GM12878 (cell line): ENCODE results near the gene KCNMB2. TPM values are rescaled to one million over a fixed set of nuclear protein-coding genes. Genes with fewer than 3 reads are reported as not detected.

Experiments
- ATAC-seq: fragments of 200-7000 bp; cut with Tn5 transposase; 3 replicates; pipeline ENCODE4 v1.9.1; 2020; ENCODE audit warnings: mild to moderate bottlenecking, moderate library complexity
- BruUV-seq: library from RNA; stranded (reverse); fragments of 400-500 nt; replicated peaks from 2 replicates; lab custom pipeline; 2021; lab: Mats Ljungman, UMichigan
- CTCF ChIA-PET: fragments of 300-600 bp; sonication (Branson Sonifier 250); formaldehyde crosslinking; extraction: SDS; loops from one replicate; lab custom pipeline; 2021; ENCODE audit warnings: inconsistent platforms; lab: Yijun Ruan, JAX
- POLR2A ChIA-PET: fragments of 350-600 bp; formaldehyde crosslinking; extraction: SDS; loops from one replicate; lab custom pipeline; 2021; ENCODE audit warnings: inconsistent platforms; lab: Charles Lee
- RAD21 ChIA-PET: fragments of 300-600 bp; sonication (Branson Sonifier 250); formaldehyde crosslinking; loops from one replicate; lab custom pipeline; 2023; ENCODE audit warnings: antibody characterized with exemption; ENCODE audit not compliant: unreplicated experiment; lab: Charles Lee
- SMC1A ChIA-PET: fragments of 300-600 bp; sonication (Branson Sonifier 250); formaldehyde crosslinking; loops from one replicate; lab custom pipeline; 2023; ENCODE audit not compliant: unreplicated experiment, uncharacterized antibody; lab: Charles Lee
- DNase-seq: peaks from one replicate; pipeline ENCODE4 v3.0.0-alpha.2; 2011; ENCODE audit warnings: low read depth, low spot score
- FAIRE-seq: peaks from 3 replicates; lab custom pipeline; 2011; peaks lifted over from hg19 to GRCh38; lab: Jason Lieb, UNC
- H2AFZ ChIP-seq: 2 replicates; pipeline ENCODE4 v1.6.0; 2011; ENCODE audit warnings: low read depth, low read length, control low read depth; ENCODE audit not compliant: control insufficient read depth
- H3K27ac ChIP-seq: 2 replicates; pipeline ENCODE4 v1.5.1; 2011; ENCODE audit warnings: control low read depth; ENCODE audit not compliant: control insufficient read depth, insufficient read depth
- H3K27me3 ChIP-seq, 2 experiments: replicated peaks in 1 of 2; 2 replicates each; pipeline versions ENCODE4 v1.6.0 to v1.6.1; 2011; ENCODE audit warnings: low read length in 1 of 2; ENCODE audit not compliant: control insufficient read depth in 2 of 2, insufficient read depth in 2 of 2
- H3K36me3 ChIP-seq, 2 experiments: 2 replicates each; pipeline ENCODE4 v1.5.1; 2011; ENCODE audit warnings: low read length in 1 of 2; ENCODE audit not compliant: control insufficient read depth in 2 of 2, insufficient read depth in 2 of 2
- H3K4me1 ChIP-seq: 2 replicates; pipeline ENCODE4 v1.6.1; 2011; ENCODE audit warnings: mild to moderate bottlenecking, low read length, moderate library complexity, mixed read lengths; ENCODE audit not compliant: control insufficient read depth, insufficient read depth
- H3K4me2 ChIP-seq: 2 replicates; pipeline ENCODE4 v1.6.0; 2011; ENCODE audit warnings: control low read depth; ENCODE audit not compliant: control insufficient read depth, insufficient read depth
- H3K4me3 ChIP-seq: fragments of 200-600 bp; sonication (generic); 2 replicates; pipeline ENCODE4 v1.5.1; 2016
- H3K79me2 ChIP-seq: 2 replicates; pipeline ENCODE4 v1.6.0; 2011; ENCODE audit warnings: low read length; ENCODE audit not compliant: control insufficient read depth, insufficient read depth
- H3K9ac ChIP-seq: 2 replicates; pipeline ENCODE4 v1.8.0; 2011; ENCODE audit warnings: low read length, control low read depth, mixed read lengths; ENCODE audit not compliant: control insufficient read depth, insufficient read depth
- H3K9me3 ChIP-seq: replicated peaks from 3 replicates; pipeline ENCODE4 v1.5.1; 2011; ENCODE audit warnings: mild to moderate bottlenecking, low read length; ENCODE audit not compliant: control insufficient read depth, insufficient read depth
- H4K20me1 ChIP-seq: 2 replicates; pipeline ENCODE4 v1.6.0; 2011; ENCODE audit not compliant: control insufficient read depth, insufficient read depth
- BRCA1 ChIP-seq: IDR thresholded peaks from 2 replicates; pipeline ENCODE4 v1.6.1; 2011; ENCODE audit warnings: low read depth, low read length, improper control_type of control experiment
- E4F1 ChIP-seq: fragments of 450-650 bp; IDR thresholded peaks from 2 replicates; pipeline ENCODE4 v1.6.1; 2018; ENCODE audit warnings: borderline replicate concordance, mild to moderate bottlenecking; ENCODE audit not compliant: partially characterized antibody
- EGR1 ChIP-seq, 2 experiments: IDR thresholded peaks; 1 replicate in 1 of 2; 2 replicates in 1 of 2; pipeline ENCODE4 v1.6.1; 2011 to 2012; ENCODE audit warnings: low read depth in 2 of 2, low read length in 2 of 2, borderline replicate concordance in 1 of 2, mild to moderate bottlenecking in 1 of 2, moderate library complexity in 1 of 2
- ETV6 ChIP-seq, 2 experiments: fragments of 450-650 bp in 1 of 2; IDR thresholded peaks in 1 of 2; conservative IDR thresholded peaks in 1 of 2; 2 replicates each; pipeline ENCODE4 v1.6.1; 2014; ENCODE audit warnings: antibody characterized with exemption in 1 of 2, borderline replicate concordance in 1 of 2, low read depth in 1 of 2, mild to moderate bottlenecking in 1 of 2, moderate library complexity in 1 of 2
- IKZF1 ChIP-seq: fragments of 450-650 bp; conservative IDR thresholded peaks from 2 replicates; pipeline ENCODE4 v1.6.1; 2017; ENCODE audit warnings: antibody characterized with exemption, mild to moderate bottlenecking
- MEF2A ChIP-seq: IDR thresholded peaks from 2 replicates; pipeline ENCODE4 v1.6.1; 2011; ENCODE audit warnings: low read depth, mild to moderate bottlenecking, low read length, moderate library complexity; ENCODE audit not compliant: insufficient read depth
- PBX3 ChIP-seq: IDR thresholded peaks from 2 replicates; pipeline ENCODE4 v1.6.1; 2011; ENCODE audit warnings: mild to moderate bottlenecking, low read depth, low read length, moderate library complexity; ENCODE audit not compliant: insufficient replicate concordance
- SMARCA5 ChIP-seq: fragments of 450-650 bp; IDR thresholded peaks from 2 replicates; pipeline ENCODE4 v1.6.1; 2017; ENCODE audit warnings: mild to moderate bottlenecking
- ZNF622 ChIP-seq: fragments of 450-650 bp; IDR thresholded peaks from 2 replicates; pipeline ENCODE4 v1.6.1; 2017; ENCODE audit warnings: mild to moderate bottlenecking, inconsistent platforms
- WGBS: methylation state at CpG from one replicate; pipeline ENCODE4 v1.1.6; 2016; ENCODE audit warnings: low lambda C conversion rate; ENCODE audit not compliant: insufficient replicate concordance, insufficient coverage; ENCODE audit errors: missing lambda C conversion rate; 5-methylcytosine and 5-hydroxymethylcytosine counted together
- in situ Hi-C: fragments of 300-500 bp; cut with MboI; formaldehyde crosslinking; loops from 9 replicates; pipeline ENCODE4 v1.14.3; 2018; ENCODE audit warnings: mixed read lengths
- intact Hi-C: fragments of 100-400 bp; cut with micrococcal nuclease; formaldehyde crosslinking; loops from one replicate; pipeline ENCODE4 v1.14.2; 2022; ENCODE audit not compliant: unreplicated experiment
- polyA plus RNA-seq, 11 experiments: library from polyadenylated mRNA; depleted of rRNA in 4 of 11; unstranded in 6 of 11; stranded (reverse) in 5 of 11; fragments of >200 nt; fragmentation: Nextera tagmentation in 4 of 11; fragmentation: Illumina TruSeq in 1 of 11; extraction: Ambion mirVana in 4 of 11; extraction: Trizol in 1 of 11; gene quantifications; 1 replicate in 1 of 11; 2 replicates in 10 of 11; pipeline versions ENCODE4 v1.2.1 to v1.2.3, GENCODE V29; 2011 to 2016; ENCODE audit warnings: inconsistent platforms in 2 of 11, missing spikeins in 2 of 11, low read depth in 1 of 11
- total RNA-seq, 4 experiments: library from RNA; depleted of rRNA in 3 of 4; stranded (reverse); fragments of >200 nt in 3 of 4; fragmentation: Illumina TruSeq in 1 of 4; extraction: Trizol in 1 of 4; gene quantifications; 2 replicates each; pipeline versions ENCODE4 v1.2.1 to v1.2.3, GENCODE V29; 2013 to 2021

The KCNMB2 gene
- total and polyA plus RNA-seq, 10 of the 15 experiments (the other 5 are each of a cell fraction or from before 2014, with no cell fraction given) = 0.22 to 18.8 (median 11.0) TPM

GRCh38 chr3:178875836-178876235 is 339.6 kb downstream of the KCNMB2 start:
- H3K4me1 ChIP-seq = no peaks in the 10 kb centered on the region
- no peaks in the 10 kb centered on the region for H4K20me1 ChIP-seq
- H3K79me2 ChIP-seq = no peaks in the 10 kb centered on the region
- H3K27me3 ChIP-seq = no peaks in the 10 kb centered on the region
- ChIA-PET POLR2A (no interaction called here), SMC1A (no interaction called here), RAD21 (no interaction called here), CTCF (no interaction called here)
- no peaks in the 10 kb centered on the region for H3K36me3 ChIP-seq
- H3K4me2 ChIP-seq = no peak overlapping the region
- 35% methylated on average over 5 of the region's 5 CpGs for WGBS
- intact Hi-C loops = no loop called here
- ATAC-seq = no peak
- no peak overlapping the region for H3K27ac ChIP-seq
- TF ChIP-seq IKZF1 (no peak), ETV6 (conservative IDR thresholded peaks at IDR 0.05 in 1 of 2, IDR thresholded peaks at IDR 0.05 in 1 of 2; ENCODE audit: borderline replicate concordance in 1 of 2, low read depth in 1 of 2) (no peak), BRCA1 (no peak), PBX3 (no peak), EGR1 (IDR thresholded peaks at IDR 0.05; ENCODE audit: borderline replicate concordance in 1 of 2, low read depth in 2 of 2, low read length in 2 of 2) (no peak), SMARCA5 (no peak), E4F1 (no peak), MEF2A (no peak), ZNF622 (no peak)
- BruUV-seq = no TSS peak
- no peak for DNase-seq
- in situ Hi-C loops = no loop called here
- H3K9me3 ChIP-seq = no peaks in the 10 kb centered on the region
- no peak for FAIRE-seq
- H3K4me3 ChIP-seq = no peak overlapping the region
- no peak overlapping the region for H2AFZ ChIP-seq
- no peak overlapping the region for H3K9ac ChIP-seq
